ENCODE data around the gene STK25.

DNA sequence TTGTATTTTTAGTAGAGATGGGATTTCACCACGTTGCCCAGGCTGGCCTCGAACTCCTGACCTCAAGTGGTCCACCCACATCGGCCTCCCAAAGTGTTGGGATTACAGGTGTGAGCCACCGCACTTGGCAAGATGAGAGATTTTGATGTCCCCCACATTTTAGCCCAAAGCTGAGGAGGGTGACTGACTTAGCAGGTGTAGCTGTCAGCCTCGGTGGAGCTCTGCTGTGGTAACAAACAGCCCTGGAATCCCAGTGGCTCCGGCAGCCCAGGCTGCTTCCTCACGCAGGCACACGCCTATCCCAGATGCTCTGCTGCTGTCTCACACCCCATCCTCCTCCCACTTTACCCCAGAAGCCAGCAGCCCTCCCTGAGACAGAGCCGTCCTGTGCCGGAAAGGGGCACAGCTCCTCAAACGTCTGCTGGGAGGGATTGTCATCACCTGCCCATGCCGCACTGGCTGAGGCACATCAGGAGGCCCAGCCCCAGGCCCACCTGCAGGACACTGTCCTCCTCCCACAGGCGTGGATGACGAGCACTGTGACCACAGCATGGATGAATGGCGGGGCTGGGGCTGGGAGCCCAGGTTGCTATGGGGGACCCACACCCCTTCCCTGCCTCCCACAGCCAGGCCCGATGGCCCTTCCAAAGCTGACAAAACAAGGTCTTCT lies 39.5 kb upstream of the STK25 start:
- no peak for TF ChIP-seq CTCF (IDR thresholded peaks at IDR 0.05)
- no peak for TF ChIP-seq POLR2A (IDR thresholded peaks at IDR 0.05)

All from testis (tissue), 2 donors.